ENCODE data around the gene PRLR.

The PRLR gene

GRCh38 chr5:35205606-35206005 lies 24.7 kb downstream of the PRLR start:
- H3K4me2 ChIP-seq, result no peak overlapping the region
- no peak overlapping the region for H3K27ac ChIP-seq
- no peaks in the 10 kb centered on the region for H3K9me3 ChIP-seq (replicated peaks in 1 of 11)
- H3K36me3 ChIP-seq, result no peaks in the 10 kb centered on the region
- no peak overlapping the region for H3K4me3 ChIP-seq
- no peak for TF ChIP-seq Cebpa-rat (IDR thresholded peaks at IDR 0.05)
- no peaks in the 10 kb centered on the region for H4K20me1 ChIP-seq
- no peaks in the 10 kb centered on the region for H3K27me3 ChIP-seq
- peaks cover 0 to 5% (median 0%) of the 10 kb centered on the region in 10 experiments; a peak in 6 of 20 replicates for H3K4me1 ChIP-seq
- no peak overlapping the region for H3K9ac ChIP-seq

- H3K4me1 ChIP-seq, result peaks cover 0 to 1% (median 0%) of the 10 kb centered on the region in 10 experiments; a peak in 4 of 20 replicates
- H3K9ac ChIP-seq, result no peak overlapping the region
- no peak overlapping the region for H3K27ac ChIP-seq
- H3K9me3 ChIP-seq (replicated peaks in 1 of 11), result no peaks in the 10 kb centered on the region
- no peaks in the 10 kb centered on the region for H4K20me1 ChIP-seq
- no peak for TF ChIP-seq Cebpa-rat (IDR thresholded peaks at IDR 0.05)
- no peak overlapping the region for H3K4me3 ChIP-seq
- no peaks in the 10 kb centered on the region for H3K36me3 ChIP-seq
- H3K27me3 ChIP-seq, result no peaks in the 10 kb centered on the region
- no peak overlapping the region for H3K4me2 ChIP-seq
These were observed 25.1 kb downstream of the PRLR start for GRCh38 chr5:35205186-35205585.

DNA sequence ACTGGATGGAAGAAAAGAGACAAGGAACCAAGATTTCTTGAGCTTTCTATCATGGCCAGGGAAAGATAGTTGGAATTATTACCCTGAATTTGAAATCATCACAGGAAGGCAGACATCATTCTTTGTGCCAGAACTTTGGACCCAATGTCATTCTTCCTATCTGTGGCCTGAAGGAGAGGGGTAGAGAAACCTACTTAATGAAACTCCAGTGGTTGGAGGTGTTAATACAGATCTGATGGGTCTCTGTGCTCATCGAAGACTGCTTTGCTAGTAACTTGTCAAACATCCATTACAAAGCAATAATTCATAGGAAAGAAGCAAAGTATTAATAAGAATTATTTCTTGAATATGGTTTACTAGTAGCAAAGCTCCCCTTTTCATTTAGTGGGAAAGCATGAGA lies 26.9 kb downstream of the PRLR start:
- H3K36me3 ChIP-seq, result no peaks in the 10 kb centered on the region
- no peak for TF ChIP-seq Cebpa-rat (IDR thresholded peaks at IDR 0.05)

DNA sequence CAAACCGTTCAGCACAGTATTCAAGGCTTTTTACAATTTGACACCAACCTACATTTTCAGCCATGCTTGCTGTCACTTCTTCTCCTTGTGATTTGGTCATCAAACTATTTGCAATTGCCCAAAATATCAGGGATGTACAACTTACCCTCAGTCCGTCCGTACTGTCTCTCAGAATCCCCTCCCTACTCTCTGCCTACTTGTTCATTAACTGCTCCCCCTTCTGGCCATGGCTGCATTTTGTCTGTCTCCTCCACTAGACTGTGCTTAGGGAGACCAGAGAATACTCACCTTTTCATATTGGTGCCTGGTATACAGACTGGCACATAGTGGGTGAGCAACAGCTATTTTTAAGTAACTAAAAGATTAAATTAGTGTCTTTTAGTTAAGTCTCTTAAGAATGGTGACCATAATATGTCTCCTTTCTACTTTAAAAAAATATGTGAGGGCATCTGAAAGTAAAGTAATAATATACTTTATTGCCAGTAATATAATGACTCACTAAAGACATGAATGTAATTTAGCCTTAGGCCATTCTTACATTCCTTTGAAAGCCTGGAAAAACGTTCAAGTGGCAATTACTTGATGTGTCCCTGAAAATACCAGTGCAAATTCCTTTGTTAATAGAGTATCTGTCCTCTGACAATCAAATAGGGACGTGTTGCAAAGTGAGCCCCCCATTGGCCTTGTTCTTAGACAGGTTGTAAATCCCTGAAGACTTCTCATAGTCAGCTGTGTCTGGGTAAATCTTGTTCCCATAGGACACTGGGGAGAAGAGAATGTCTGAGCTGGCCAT lies 27.8 kb downstream of the PRLR start:
- Histone ChIP-seq H3K4me3 (no peak overlapping the region), H3K27me3 (no peaks in the 10 kb centered on the region), H3K27ac (no peak overlapping the region), H3K4me1 (peaks cover 0 to 6% (median 0%) of the 10 kb centered on the region in 10 experiments; a peak in 3 of 20 replicates), H3K36me3 (no peaks in the 10 kb centered on the region), H3K9ac (no peak overlapping the region), H3K4me2 (no peak overlapping the region), H3K9me3 (replicated peaks in 1 of 11) (no peaks in the 10 kb centered on the region), H4K20me1 (no peaks in the 10 kb centered on the region)
- TF ChIP-seq Cebpa-rat (IDR thresholded peaks at IDR 0.05), result no peak

More for the DNA sequence above, 26.9 kb downstream of the PRLR start:
- Histone ChIP-seq H3K4me3 (no peak overlapping the region), H3K9ac (no peak overlapping the region), H3K4me1 (peaks cover 0 to 6% (median 0%) of the 10 kb centered on the region in 10 experiments; a peak in 3 of 20 replicates), H3K27me3 (no peaks in the 10 kb centered on the region), H4K20me1 (no peaks in the 10 kb centered on the region), H3K9me3 (replicated peaks in 1 of 11) (no peaks in the 10 kb centered on the region), H3K4me2 (no peak overlapping the region), H3K27ac (no peak overlapping the region)

DNA sequence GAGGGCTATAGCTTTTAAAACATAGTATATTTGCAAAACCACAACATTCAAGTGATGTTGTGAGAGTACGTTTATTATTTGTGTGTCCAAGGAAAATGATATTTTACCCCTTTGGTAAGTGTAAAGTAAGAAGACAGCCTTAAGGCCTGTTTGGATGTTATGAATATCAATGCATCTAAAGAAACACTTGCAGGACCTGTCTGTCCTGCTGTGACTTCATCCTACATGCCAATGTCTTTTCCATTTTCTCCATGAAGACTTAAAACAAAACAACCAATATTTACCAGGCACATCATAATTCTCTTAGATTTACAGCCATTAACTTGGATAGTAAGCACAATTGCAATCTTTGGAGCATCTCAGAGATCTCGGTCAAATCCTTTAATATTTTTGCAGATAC lies 29.0 kb downstream of the PRLR start:
- Histone ChIP-seq H3K27ac (no peak overlapping the region), H3K36me3 (no peaks in the 10 kb centered on the region), H3K9ac (no peak overlapping the region), H3K4me3 (no peak overlapping the region), H3K27me3 (no peaks in the 10 kb centered on the region), H4K20me1 (no peaks in the 10 kb centered on the region), H3K4me2 (no peak overlapping the region), H3K4me1 (peaks cover 0 to 9% (median 0%) of the 10 kb centered on the region in 10 experiments; a peak in 6 of 20 replicates), H3K9me3 (replicated peaks in 1 of 11) (no peaks in the 10 kb centered on the region)
- no peak for TF ChIP-seq Cebpa-rat (IDR thresholded peaks at IDR 0.05)

GRCh38 chr5:35199886-35200285 lies 30.4 kb downstream of the PRLR start:
- Histone ChIP-seq H3K36me3 (no peaks in the 10 kb centered on the region), H3K9me3 (replicated peaks in 1 of 11) (no peaks in the 10 kb centered on the region), H3K4me2 (peak overlapping the region in 2 of 11 experiments; percentile 0 to 8; a peak in 3 of 22 replicates), H3K27ac (no peak overlapping the region), H3K4me3 (no peak overlapping the region), H3K9ac (no peak overlapping the region), H3K27me3 (no peaks in the 10 kb centered on the region), H3K4me1 (peaks cover 9 to 22% (median 13%) of the 10 kb centered on the region in 10 experiments), H4K20me1 (peaks cover 0 to 3% (median 0%) of the 10 kb centered on the region in 11 experiments; a peak in 1 of 22 replicates)
- TF ChIP-seq Cebpa-rat (IDR thresholded peaks at IDR 0.05), result no peak

GRCh38 chr5:35198686-35199085 lies 31.6 kb downstream of the PRLR start:
- no peak overlapping the region for H3K9ac ChIP-seq
- no peak for TF ChIP-seq Cebpa-rat (IDR thresholded peaks at IDR 0.05)
- H3K4me1 ChIP-seq, result peaks cover 18 to 33% (median 24%) of the 10 kb centered on the region in 10 experiments
- H3K4me3 ChIP-seq, result no peak overlapping the region
- H3K27me3 ChIP-seq, result no peaks in the 10 kb centered on the region
- H3K36me3 ChIP-seq, result no peaks in the 10 kb centered on the region
- H3K4me2 ChIP-seq, result no peak overlapping the region
- H3K27ac ChIP-seq, result no peak overlapping the region
- no peaks in the 10 kb centered on the region for H3K9me3 ChIP-seq (replicated peaks in 1 of 11)
- H4K20me1 ChIP-seq, result peaks cover 0 to 3% (median 0%) of the 10 kb centered on the region in 11 experiments; a peak in 1 of 22 replicates

- TF ChIP-seq Cebpa-rat (IDR thresholded peaks at IDR 0.05), result no peak
- Histone ChIP-seq H3K9ac (no peak overlapping the region), H3K4me3 (no peak overlapping the region), H3K4me1 (peaks cover 24 to 39% (median 30%) of the 10 kb centered on the region in 10 experiments), H3K36me3 (no peaks in the 10 kb centered on the region), H3K9me3 (replicated peaks in 1 of 11) (no peaks in the 10 kb centered on the region), H3K27ac (no peak overlapping the region), H3K27me3 (no peaks in the 10 kb centered on the region), H4K20me1 (peaks cover 0 to 3% (median 0%) of the 10 kb centered on the region in 11 experiments; a peak in 1 of 22 replicates), H3K4me2 (no peak overlapping the region)
These were observed 32.2 kb downstream of the PRLR start for GRCh38 chr5:35198075-35198474.

- Histone ChIP-seq H3K27me3 (no peaks in the 10 kb centered on the region), H3K9me3 (replicated peaks in 1 of 11) (no peaks in the 10 kb centered on the region), H3K4me1 (peaks cover 32 to 46% (median 37%) of the 10 kb centered on the region in 10 experiments), H3K9ac (no peak overlapping the region), H3K36me3 (no peaks in the 10 kb centered on the region), H3K4me3 (no peak overlapping the region), H3K4me2 (no peak overlapping the region), H3K27ac (no peak overlapping the region), H4K20me1 (peaks cover 0 to 3% (median 0%) of the 10 kb centered on the region in 11 experiments; a peak in 1 of 22 replicates)
- no peak for TF ChIP-seq Cebpa-rat (IDR thresholded peaks at IDR 0.05)
These were observed 32.9 kb downstream of the PRLR start for GRCh38 chr5:35197351-35197750.

Data from BLaER1 treated with 17β-estradiol and CSF1 and Interleukin-3, amounts not matched to agents 10 nM and 100 nM (cell line).